Aorta (tissue), 5 donors: Measurements from ENCODE around the gene ROBO2. TPM values are rescaled to one million over a fixed set of nuclear protein-coding genes. Genes with fewer than 3 reads are reported as not detected.

ENCODE experiments used
- ATAC-seq: fragments of 200-7000 bp; cut with Tn5 transposase; one replicate; pipeline ENCODE4 v1.9.1; 2022; ENCODE audit warnings: moderate library complexity; ENCODE audit not compliant: low FRiP score
- DNase-seq, 2 donors: peaks; one replicate each; pipeline ENCODE4 v3.0.0-alpha.2; 2020
- H3K27ac ChIP-seq, 2 donors: one replicate each; pipeline ENCODE4 v1.5.1; 2013; ENCODE audit warnings: low read length in 2 of 2, mild to moderate bottlenecking in 2 of 2, moderate library complexity in 2 of 2, control low read depth in 1 of 2, inconsistent platforms in 1 of 2, low read depth in 1 of 2
- H3K27me3 ChIP-seq, 2 donors: one replicate each; pipeline ENCODE4 v1.6.1; 2013; ENCODE audit warnings: control low read depth in 1 of 2, low read length in 1 of 2, mild to moderate bottlenecking in 1 of 2, moderate library complexity in 1 of 2; ENCODE audit not compliant: insufficient read depth in 2 of 2, control insufficient read depth in 1 of 2
- H3K36me3 ChIP-seq, 2 donors: one replicate each; pipeline ENCODE4 v1.6.1; 2013; ENCODE audit warnings: control low read depth in 1 of 2, low read length in 1 of 2, mild to moderate bottlenecking in 1 of 2; ENCODE audit not compliant: insufficient read depth in 2 of 2, control insufficient read depth in 1 of 2
- H3K4me1 ChIP-seq, 2 donors: one replicate each; pipeline ENCODE4 v1.6.1; 2013; ENCODE audit warnings: low read length in 2 of 2, control low read depth in 1 of 2, mild to moderate bottlenecking in 1 of 2, moderate library complexity in 1 of 2; ENCODE audit not compliant: insufficient read depth in 2 of 2, control insufficient read depth in 1 of 2
- H3K4me3 ChIP-seq, 2 donors: one replicate each; pipeline ENCODE4 v1.5.1; 2013; ENCODE audit warnings: low read length in 2 of 2, control low read depth in 1 of 2, mild to moderate bottlenecking in 1 of 2
- H3K9me3 ChIP-seq: one replicate; pipeline ENCODE4 v1.6.1; 2013; ENCODE audit warnings: mild to moderate bottlenecking, low read length; ENCODE audit not compliant: control insufficient read depth
- WGBS, 2 donors: extraction: QIAGEN DNeasy Blood & Tissue Kit; methylation state at CpG; one replicate each; pipeline ENCODE4 v1.1.7; 2013; 5-methylcytosine and 5-hydroxymethylcytosine counted together
- intact Hi-C, 2 donors: fragments of 100-400 bp; cut with DNase I; formaldehyde crosslinking; loops; one replicate each; pipeline versions ENCODE4 v1.14.2 to v1.15.0; 2022
- polyA plus RNA-seq, 2 donors: library from polyadenylated mRNA; stranded (reverse); fragments of 200-250 nt; gene quantifications; one replicate each; pipeline ENCODE4 v1.2.3, GENCODE V29; 2013
- total RNA-seq, 2 donors: library from RNA; stranded (reverse); fragmentation: NEBNext Ultra II Directional; extraction: Animal tissue kit (Norgen Biotek cat#: 25700); gene quantifications; one replicate each; pipeline ENCODE4 v1.2.1, GENCODE V29; 2021
- donor health status: healthy with polysubstance abuse.
- donor health status: Bipolar disorder and iron deficiency.
- donor health status: DM: no; HTN: no; CAD: no.
- donor health status: DM: no; HTN: no; CAD: no.
- donor health status: DM: yes; HTN: yes; CAD: no.

ROBO2 gene
- total and polyA plus RNA-seq, 4 donors: 0.05 to 1.3 (median 0.58) TPM

- Histone ChIP-seq H3K9me3 (no peaks in the 10 kb centered on the region), H3K4me1 (no peaks in the 10 kb centered on the region), H3K27ac (no peak overlapping the region), H3K36me3 (no peaks in the 10 kb centered on the region), H3K27me3 (no peaks in the 10 kb centered on the region), H3K4me3 (no peak overlapping the region)
- 85 to 89% methylated on average over 2 of the region's 2 CpGs for WGBS, 2 donors
- no peak for DNase-seq
- intact Hi-C loops: no loop called here
- no peak for ATAC-seq
Measured at GRCh38 chr3:77149382-77149781, 109.5 kb downstream of the ROBO2 start.

DNA sequence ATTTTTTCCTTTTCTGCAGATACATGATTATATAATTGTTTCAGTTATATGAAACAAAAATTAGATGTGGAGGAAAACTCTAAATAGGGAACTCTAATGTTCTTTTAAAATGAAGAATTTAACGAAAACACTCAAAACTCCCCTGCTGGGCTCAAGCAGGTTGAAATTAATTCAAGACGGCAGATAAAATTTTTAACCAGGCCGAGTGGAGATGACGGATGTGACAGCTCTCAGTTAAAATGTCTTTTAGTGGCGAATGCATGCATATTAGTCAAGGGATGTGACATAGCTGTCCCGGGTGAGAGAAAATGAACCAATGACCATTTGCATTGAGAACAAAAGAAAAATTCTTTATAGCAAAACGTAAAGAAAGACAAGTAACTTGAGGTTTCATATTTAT lies 110.1 kb downstream of the ROBO2 start:
- ATAC-seq (no peak), DNase-seq (no peak)
- Histone ChIP-seq H3K27me3 (no peaks in the 10 kb centered on the region), H3K36me3 (no peaks in the 10 kb centered on the region), H3K27ac (no peak overlapping the region), H3K4me1 (no peaks in the 10 kb centered on the region), H3K9me3 (no peaks in the 10 kb centered on the region), H3K4me3 (no peak overlapping the region)
- 50 to 62% methylated on average over 7 of the region's 7 CpGs for WGBS, 2 donors
- intact Hi-C loops: no loop called here

DNA sequence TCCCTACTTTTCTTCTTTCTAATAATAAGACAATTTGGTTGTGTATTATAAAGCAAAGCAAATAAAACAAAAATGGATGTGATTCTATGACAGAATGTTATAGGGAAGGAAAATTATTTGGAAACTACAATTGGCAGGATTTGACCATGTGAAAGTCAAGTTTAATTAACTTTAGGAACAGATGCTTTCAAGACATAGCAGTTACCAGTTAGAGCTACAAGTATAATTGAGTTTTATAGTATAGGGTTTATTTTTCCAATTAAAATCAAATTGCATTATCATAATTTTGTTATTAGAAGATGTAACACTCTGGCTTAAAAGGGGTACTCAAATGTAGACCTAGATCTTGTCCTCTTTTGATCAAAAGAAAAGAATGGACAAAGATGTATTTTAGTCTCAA lies 110.9 kb downstream of the ROBO2 start:
- DNase-seq (no peak), ATAC-seq (no peak)
- no peaks in the 10 kb centered on the region for H3K27me3 ChIP-seq
- no peak overlapping the region for H3K27ac ChIP-seq
- no peak overlapping the region for H3K4me3 ChIP-seq
- no peaks in the 10 kb centered on the region for H3K4me1 ChIP-seq
- no peaks in the 10 kb centered on the region for H3K9me3 ChIP-seq
- H3K36me3 ChIP-seq: no peaks in the 10 kb centered on the region
- intact Hi-C loops: no loop called here

DNA sequence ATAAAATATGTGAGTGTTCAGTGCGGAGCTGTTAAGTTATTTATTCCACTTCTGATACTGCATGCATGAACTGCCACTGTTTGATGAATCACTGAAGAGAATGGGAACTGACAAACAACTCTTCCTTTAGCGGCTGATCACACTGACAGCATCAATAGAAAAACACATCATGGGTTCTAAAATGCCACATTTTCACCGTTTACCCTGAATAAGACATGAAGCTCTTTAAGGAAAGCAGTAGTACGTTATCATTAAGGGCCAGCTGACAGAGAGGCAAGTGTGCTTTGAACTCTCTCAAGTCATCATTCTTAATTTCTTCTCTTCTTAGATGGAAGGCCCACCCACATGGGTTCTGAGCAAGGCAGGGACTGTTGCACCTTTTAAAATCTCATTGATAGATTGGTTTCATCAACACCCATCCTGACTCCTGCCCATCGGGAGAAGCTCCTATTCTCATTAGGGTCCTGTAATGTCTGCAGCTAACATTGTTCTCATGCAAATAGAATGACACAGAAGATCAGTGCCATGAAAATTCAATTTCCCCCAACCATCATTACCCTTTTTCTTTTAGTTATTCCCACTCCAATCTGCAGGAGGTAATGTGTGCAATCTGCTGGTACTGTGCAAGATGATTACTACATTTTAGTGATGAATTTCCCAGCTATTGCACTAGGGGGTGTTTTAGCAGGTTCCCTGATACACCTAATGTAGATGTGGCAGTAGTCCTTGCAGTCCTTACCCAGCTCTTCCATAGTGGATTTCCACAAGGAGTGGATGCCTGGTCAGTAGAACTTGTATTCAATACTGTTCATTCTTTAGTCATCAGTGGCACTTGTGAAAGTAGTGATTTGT lies 119.1 kb downstream of the ROBO2 start:
- intact Hi-C loops: no loop called here
- no peaks in the 10 kb centered on the region for H3K4me1 ChIP-seq
- H3K27me3 ChIP-seq: no peaks in the 10 kb centered on the region
- DNase-seq (no peak), ATAC-seq (no peak)
- no peaks in the 10 kb centered on the region for H3K36me3 ChIP-seq
- H3K27ac ChIP-seq: no peak overlapping the region
- WGBS, 2 donors: 38 to 63% methylated on average over 5 of the region's 5 CpGs
- H3K9me3 ChIP-seq: no peaks in the 10 kb centered on the region
- no peak overlapping the region for H3K4me3 ChIP-seq

- DNase-seq (no peak), ATAC-seq (no peak)
- Histone ChIP-seq H3K36me3 (no peaks in the 10 kb centered on the region), H3K27me3 (no peaks in the 10 kb centered on the region), H3K4me1 (no peaks in the 10 kb centered on the region), H3K4me3 (no peak overlapping the region), H3K9me3 (no peaks in the 10 kb centered on the region), H3K27ac (no peak overlapping the region)
- intact Hi-C loops: no loop called here
- 75 to 82% methylated on average over 2 of the region's 2 CpGs for WGBS, 2 donors
Measured at GRCh38 chr3:77160931-77161497, 121.1 kb downstream of the ROBO2 start.

GRCh38 chr3:77169823-77170222 lies 129.9 kb downstream of the ROBO2 start:
- ATAC-seq (no peak), DNase-seq (no peak)
- Histone ChIP-seq H3K4me1 (no peaks in the 10 kb centered on the region), H3K36me3 (no peaks in the 10 kb centered on the region), H3K27ac (no peak overlapping the region), H3K9me3 (no peaks in the 10 kb centered on the region), H3K27me3 (no peaks in the 10 kb centered on the region), H3K4me3 (no peak overlapping the region)
- intact Hi-C loops: no loop called here
- 76% methylated on average over 4 of the region's 4 CpGs for WGBS, 2 donors

DNA sequence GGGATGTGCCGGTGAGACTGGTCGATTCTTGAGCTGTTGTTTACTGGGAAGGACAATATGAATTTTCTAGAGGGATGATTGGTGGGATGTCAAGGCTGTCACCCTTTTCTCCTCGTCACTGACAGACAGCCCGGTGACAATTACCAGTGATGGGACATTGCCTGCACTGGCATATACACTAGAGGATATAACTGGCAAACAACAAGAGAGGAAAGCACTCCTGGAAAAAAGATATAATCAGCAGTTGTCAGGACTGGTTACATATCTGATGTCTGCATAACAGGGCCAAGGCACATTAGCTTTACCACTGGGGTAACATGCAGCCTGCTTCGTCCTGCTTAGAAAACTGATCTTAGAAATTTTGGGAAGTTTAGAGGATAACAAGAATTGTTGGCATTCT lies 131.1 kb downstream of the ROBO2 start:
- Histone ChIP-seq H3K4me3 (no peak overlapping the region), H3K27me3 (no peaks in the 10 kb centered on the region), H3K27ac (no peak overlapping the region), H3K4me1 (no peaks in the 10 kb centered on the region), H3K9me3 (no peaks in the 10 kb centered on the region), H3K36me3 (no peaks in the 10 kb centered on the region)
- intact Hi-C loops: no loop called here
- 77 to 82% methylated on average over 5 of the region's 5 CpGs for WGBS, 2 donors
- ATAC-seq: no peak
- DNase-seq: no peak

DNA sequence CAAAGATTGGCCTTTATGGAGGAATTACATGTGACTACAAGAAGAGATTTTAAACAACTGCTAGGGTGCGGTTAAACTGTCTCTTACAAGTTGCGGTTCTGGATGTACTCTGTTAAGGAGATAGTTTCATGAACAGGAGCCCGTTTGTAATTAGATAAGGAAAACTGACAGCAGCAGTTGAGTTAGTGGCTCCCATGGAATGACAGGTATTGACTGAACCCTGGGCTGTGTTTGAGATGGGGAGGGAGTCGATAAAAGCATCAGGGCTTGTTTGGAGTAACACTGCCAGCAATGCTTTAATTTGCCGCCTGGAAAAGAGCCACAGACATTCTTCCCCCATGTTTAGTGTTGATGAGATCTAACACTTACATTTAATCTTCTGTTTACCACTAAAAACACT lies 139.9 kb downstream of the ROBO2 start:
- WGBS, 2 donors: 66 to 70% methylated on average over 5 of the region's 5 CpGs
- no peaks in the 10 kb centered on the region for H3K4me1 ChIP-seq
- DNase-seq (no peak), ATAC-seq (no peak)
- H3K27me3 ChIP-seq: no peaks in the 10 kb centered on the region
- H3K9me3 ChIP-seq: no peaks in the 10 kb centered on the region
- H3K4me3 ChIP-seq: no peak overlapping the region
- intact Hi-C loops: no loop called here
- no peak overlapping the region for H3K27ac ChIP-seq
- H3K36me3 ChIP-seq: no peaks in the 10 kb centered on the region

DNA sequence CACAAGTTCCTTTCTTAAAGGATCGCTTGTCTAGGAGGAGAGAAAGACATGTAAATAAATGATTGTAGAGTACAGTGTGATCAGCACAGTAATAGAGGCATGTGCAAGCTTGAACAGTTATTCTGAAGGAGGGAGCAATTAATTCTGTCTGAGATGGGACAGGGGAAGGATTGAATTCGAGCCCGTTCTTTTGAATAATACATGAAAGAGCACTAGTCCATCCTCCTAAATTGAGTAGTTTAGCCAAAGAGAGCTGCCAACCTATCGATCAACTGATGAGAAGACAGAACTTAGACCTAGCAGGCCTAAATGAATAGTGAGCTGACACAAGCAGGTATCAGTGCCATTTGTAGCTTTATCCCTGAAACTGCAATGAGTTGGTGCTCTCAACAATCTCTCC lies 142.4 kb downstream of the ROBO2 start:
- no peaks in the 10 kb centered on the region for H3K4me1 ChIP-seq
- WGBS, 2 donors: 83 to 88% methylated on average over 4 of the region's 4 CpGs
- ATAC-seq (no peak), DNase-seq (no peak)
- H3K9me3 ChIP-seq: no peaks in the 10 kb centered on the region
- H3K4me3 ChIP-seq: no peak overlapping the region
- H3K27me3 ChIP-seq: no peaks in the 10 kb centered on the region
- H3K27ac ChIP-seq: no peak overlapping the region
- intact Hi-C loops: no loop called here
- H3K36me3 ChIP-seq: no peaks in the 10 kb centered on the region
